GM19452 (cell line): ENCODE results near the gene SLC2A5.
"Not testable (repeated sequence)": the region's sequence is repeated elsewhere in the genome, so short reads cannot be mapped to it uniquely, and the experiment has no call there.

Experiments used
- ATAC-seq: cut with Tn5 transposase; IDR thresholded peaks from one replicate; pipeline ENCODE4 v1.9.1; 2021; ENCODE audit not compliant: unreplicated experiment

The SLC2A5 gene

GRCh38 chr1:9069326-9070100, at the start of gene SLC2A5:
Gene SLC2A5, minus strand, starts transcription at chr1:9069635. Its CDS starts 99 bp downstream, at chr1:9069536.
- peak; percentile 87 for ATAC-seq

GRCh38 chr1:9118186-9118585, 48.8 kb upstream of the SLC2A5 start:
- no peak for ATAC-seq

- no peak for ATAC-seq
Observed at GRCh38 chr1:9115351-9116205, 46.1 kb upstream of the SLC2A5 start.

GRCh38 chr1:9112961-9113880, 43.8 kb upstream of the SLC2A5 start:
- ATAC-seq, result no peak

- no peak for ATAC-seq
Observed at GRCh38 chr1:9111957-9112356, 42.5 kb upstream of the SLC2A5 start.

- ATAC-seq, result no peak
Observed at GRCh38 chr1:9111357-9111691, 41.9 kb upstream of the SLC2A5 start.

GRCh38 chr1:9110669-9111356, 41.4 kb upstream of the SLC2A5 start:
- ATAC-seq, result no peak

- ATAC-seq, result no peak
Observed at GRCh38 chr1:9108056-9108665, 38.7 kb upstream of the SLC2A5 start.

GRCh38 chr1:9107136-9107535, 37.7 kb upstream of the SLC2A5 start:
- no peak for ATAC-seq

- no peak for ATAC-seq
Observed at GRCh38 chr1:9106286-9106685, 36.9 kb upstream of the SLC2A5 start.

- no peak for ATAC-seq
Observed at GRCh38 chr1:9105336-9105867, 36.0 kb upstream of the SLC2A5 start.

- no peak for ATAC-seq
Observed at GRCh38 chr1:9101510-9102146, 32.2 kb upstream of the SLC2A5 start.

GRCh38 chr1:9100471-9101043, 31.1 kb upstream of the SLC2A5 start:
- no peak for ATAC-seq

GRCh38 chr1:9099555-9099954, 30.1 kb upstream of the SLC2A5 start:
- ATAC-seq, result no peak

- no peak for ATAC-seq
Observed at GRCh38 chr1:9097947-9098705, 28.7 kb upstream of the SLC2A5 start.

GRCh38 chr1:9095818-9096217, 26.4 kb upstream of the SLC2A5 start:
- no peak for ATAC-seq

GRCh38 chr1:9093996-9094595, 24.7 kb upstream of the SLC2A5 start:
- ATAC-seq, result not testable (repeated sequence)

GRCh38 chr1:9093581-9093980, 24.1 kb upstream of the SLC2A5 start:
- no peak for ATAC-seq
